Calu3 (cell line): ENCODE data around the gene CALML5. TPM values are rescaled to one million over a fixed set of nuclear protein-coding genes. Genes with fewer than 3 reads are reported as not detected.

ENCODE experiments used
- BruUV-seq: library from RNA; stranded (reverse); fragments of 400-500 nt; replicated peaks from 2 replicates; lab custom pipeline; 2021; lab: Mats Ljungman, UMichigan
- CTCF ChIA-PET: fragments of 300-600 bp; sonication (Branson Sonifier 250); formaldehyde crosslinking; loops from one replicate; lab custom pipeline; 2022; ENCODE audit warnings: antibody characterized with exemption; lab: Charles Lee
- DNase-seq: peaks from one replicate; pipeline ENCODE4 v3.0.0; 2022
- H3K27ac Mint-ChIP-seq: one replicate; pipeline ENCODE4 v1.8.0; 2022; ENCODE audit warnings: mixed read lengths; ENCODE audit not compliant: unreplicated experiment
- H3K27me3 Mint-ChIP-seq: one replicate; pipeline ENCODE4 v1.8.0; 2022; ENCODE audit warnings: mixed read lengths; ENCODE audit not compliant: unreplicated experiment
- H3K36me3 Mint-ChIP-seq: one replicate; pipeline ENCODE4 v1.8.0; 2022; ENCODE audit warnings: mild to moderate bottlenecking, moderate library complexity, mixed read lengths; ENCODE audit not compliant: insufficient read depth, unreplicated experiment
- H3K4me1 Mint-ChIP-seq: one replicate; pipeline ENCODE4 v1.8.0; 2022; ENCODE audit warnings: mild to moderate bottlenecking, low read depth, mixed read lengths; ENCODE audit not compliant: unreplicated experiment
- H3K4me3 Mint-ChIP-seq: one replicate; pipeline ENCODE4 v1.8.0; 2022; ENCODE audit warnings: mild to moderate bottlenecking, low read depth, moderate library complexity, mixed read lengths; ENCODE audit not compliant: unreplicated experiment
- H3K9me3 Mint-ChIP-seq: one replicate; pipeline ENCODE4 v1.8.0; 2022; ENCODE audit warnings: low read depth, mixed read lengths; ENCODE audit not compliant: unreplicated experiment
- intact Hi-C: fragments of 100-400 bp; cut with micrococcal nuclease; formaldehyde crosslinking; loops from one replicate; pipeline ENCODE4 v1.10.0; 2022; ENCODE audit not compliant: unreplicated experiment
- total RNA-seq: library from RNA; stranded (reverse); gene quantifications from 2 replicates; pipeline ENCODE4 v1.2.3, GENCODE V29; 2022
- TF ChIP-seq, protein P1 (sequence below): fragments of 200-600 bp; IDR thresholded peaks from one replicate; pipeline ENCODE4 v1.8.0; 2022; ENCODE audit warnings: antibody characterized with exemption; ENCODE audit not compliant: unreplicated experiment

CALML5 gene
- total RNA-seq, 1 experiment from 2014 or later, result not detected

DNA sequence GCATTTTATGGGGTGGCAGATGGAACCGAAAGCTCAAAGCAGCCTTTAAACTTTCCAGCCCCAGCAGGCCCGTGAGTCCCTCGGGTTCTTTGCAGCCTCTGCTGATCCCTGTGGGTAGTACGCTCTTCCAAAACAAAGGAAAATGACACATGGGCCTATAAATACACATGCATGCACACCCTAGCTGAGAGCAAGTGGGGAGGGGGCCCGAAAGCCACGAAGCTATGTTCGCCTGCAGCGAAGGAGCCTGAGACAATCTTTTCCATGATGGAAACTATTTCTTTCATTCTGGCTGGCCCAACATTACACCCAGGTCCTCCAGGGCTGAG lies 32.2 kb downstream of the CALML5 start:
- H3K9me3 Mint-ChIP-seq, result no peaks in the 10 kb centered on the region
- intact Hi-C loops, result no loop called here
- BruUV-seq, result no TSS peak
- H3K36me3 Mint-ChIP-seq, result peaks cover 20% of the 10 kb centered on the region
- H3K4me1 Mint-ChIP-seq, result peaks cover 21% of the 10 kb centered on the region
- TF ChIP-seq, protein P1, sequence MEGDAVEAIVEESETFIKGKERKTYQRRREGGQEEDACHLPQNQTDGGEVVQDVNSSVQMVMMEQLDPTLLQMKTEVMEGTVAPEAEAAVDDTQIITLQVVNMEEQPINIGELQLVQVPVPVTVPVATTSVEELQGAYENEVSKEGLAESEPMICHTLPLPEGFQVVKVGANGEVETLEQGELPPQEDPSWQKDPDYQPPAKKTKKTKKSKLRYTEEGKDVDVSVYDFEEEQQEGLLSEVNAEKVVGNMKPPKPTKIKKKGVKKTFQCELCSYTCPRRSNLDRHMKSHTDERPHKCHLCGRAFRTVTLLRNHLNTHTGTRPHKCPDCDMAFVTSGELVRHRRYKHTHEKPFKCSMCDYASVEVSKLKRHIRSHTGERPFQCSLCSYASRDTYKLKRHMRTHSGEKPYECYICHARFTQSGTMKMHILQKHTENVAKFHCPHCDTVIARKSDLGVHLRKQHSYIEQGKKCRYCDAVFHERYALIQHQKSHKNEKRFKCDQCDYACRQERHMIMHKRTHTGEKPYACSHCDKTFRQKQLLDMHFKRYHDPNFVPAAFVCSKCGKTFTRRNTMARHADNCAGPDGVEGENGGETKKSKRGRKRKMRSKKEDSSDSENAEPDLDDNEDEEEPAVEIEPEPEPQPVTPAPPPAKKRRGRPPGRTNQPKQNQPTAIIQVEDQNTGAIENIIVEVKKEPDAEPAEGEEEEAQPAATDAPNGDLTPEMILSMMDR, result no peak
- CTCF ChIA-PET, result interaction anchor here (0.6 to 1.7 kb wide), 2 partner anchors 18 to 156 kb away, joined by 3 to 4 read pairs; no protein-coding TSS in a partner anchor
- peaks cover 7% of the 10 kb centered on the region for H3K27me3 Mint-ChIP-seq
- H3K27ac Mint-ChIP-seq, result no peak overlapping the region
- no peak overlapping the region for H3K4me3 Mint-ChIP-seq
- DNase-seq, result no peak

DNA sequence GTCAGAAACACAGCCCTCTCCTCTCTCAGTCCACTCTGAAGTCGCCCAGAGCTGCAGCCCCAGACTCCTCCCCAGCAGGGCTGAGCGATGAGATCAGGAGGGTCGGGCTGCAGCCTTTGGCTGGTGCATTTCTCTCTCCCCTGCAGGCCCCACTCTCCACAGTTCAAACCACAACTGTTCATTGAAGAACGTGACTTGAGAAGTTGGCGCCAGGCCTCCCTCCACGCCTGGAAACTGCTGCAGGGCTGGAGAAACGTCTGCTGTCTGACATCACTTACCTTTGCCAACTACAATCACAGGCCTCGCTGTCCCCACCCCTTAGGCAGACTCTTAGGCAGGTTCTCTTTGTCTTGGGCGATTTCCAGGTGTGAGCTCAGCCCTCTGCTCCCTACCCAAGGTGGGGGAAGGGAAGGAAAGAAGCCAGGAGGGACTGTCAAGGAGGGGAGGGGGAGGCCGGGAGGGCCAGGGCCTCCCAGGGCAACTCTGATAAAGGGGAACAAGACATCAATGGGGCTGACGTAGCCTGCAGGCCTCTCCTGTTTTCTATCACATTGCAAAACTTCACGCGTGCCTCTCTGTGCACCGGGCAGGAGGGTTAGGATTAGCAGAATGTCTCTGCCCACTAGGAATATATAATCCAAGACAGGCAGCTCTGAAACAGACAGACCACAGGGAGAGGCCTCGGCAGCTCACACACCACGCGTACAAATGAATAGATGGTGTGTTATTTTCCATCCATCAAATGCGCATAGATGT lies 32.7 kb downstream of the CALML5 start:
- Mint-ChIP-seq H3K9me3 (no peaks in the 10 kb centered on the region), H3K27ac (peak overlapping the region; percentile 81), H3K4me1 (peaks cover 21% of the 10 kb centered on the region), H3K4me3 (peak overlapping the region; percentile 43), H3K36me3 (peaks cover 24% of the 10 kb centered on the region), H3K27me3 (peaks cover 5% of the 10 kb centered on the region)
- TF ChIP-seq, protein P1, result no peak
- CTCF ChIA-PET, result interaction anchor here (0.6 kb wide), 2 partner anchors 18 to 20 kb away, joined by 3 read pairs; no protein-coding TSS in a partner anchor
- peak; percentile 59 for DNase-seq
- intact Hi-C loops, result no loop called here
- no TSS peak for BruUV-seq

DNA sequence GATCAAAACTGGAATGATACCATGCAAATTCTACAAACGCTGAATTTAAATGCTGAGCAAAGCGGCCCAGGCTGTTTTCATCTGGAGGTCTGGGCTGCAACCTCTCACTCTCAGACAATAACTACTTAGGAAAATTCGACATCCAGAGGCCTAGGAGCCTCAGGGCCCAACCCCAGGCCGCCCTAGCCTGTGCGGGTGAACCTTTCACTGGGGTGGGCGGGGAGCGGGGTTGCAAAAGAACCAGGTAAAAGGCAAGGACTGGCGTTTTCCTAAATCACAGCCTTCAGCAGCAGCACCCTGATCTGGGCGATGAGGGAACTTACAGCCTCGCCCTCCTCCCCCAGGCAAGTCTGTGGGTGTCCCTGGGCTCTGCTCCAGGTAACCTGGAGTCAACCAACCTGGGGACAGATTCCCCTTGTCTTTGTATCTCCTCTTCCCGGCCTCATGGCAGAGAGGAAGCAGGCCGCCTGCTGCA lies 33.4 kb downstream of the CALML5 start:
- peak overlapping the region; percentile 81 for H3K27ac Mint-ChIP-seq
- TF ChIP-seq, protein P1, result no peak
- peaks cover 30% of the 10 kb centered on the region for H3K36me3 Mint-ChIP-seq
- no peaks in the 10 kb centered on the region for H3K9me3 Mint-ChIP-seq
- no peak for DNase-seq
- H3K4me1 Mint-ChIP-seq, result peaks cover 21% of the 10 kb centered on the region
- no TSS peak for BruUV-seq
- intact Hi-C loops, result no loop called here
- no peaks in the 10 kb centered on the region for H3K27me3 Mint-ChIP-seq
- CTCF ChIA-PET, result interaction anchor here (0.6 kb wide), 1 partner anchor 20 kb away, joined by 3 read pairs; no protein-coding TSS in a partner anchor
- peak overlapping the region; percentile 43 for H3K4me3 Mint-ChIP-seq

DNA sequence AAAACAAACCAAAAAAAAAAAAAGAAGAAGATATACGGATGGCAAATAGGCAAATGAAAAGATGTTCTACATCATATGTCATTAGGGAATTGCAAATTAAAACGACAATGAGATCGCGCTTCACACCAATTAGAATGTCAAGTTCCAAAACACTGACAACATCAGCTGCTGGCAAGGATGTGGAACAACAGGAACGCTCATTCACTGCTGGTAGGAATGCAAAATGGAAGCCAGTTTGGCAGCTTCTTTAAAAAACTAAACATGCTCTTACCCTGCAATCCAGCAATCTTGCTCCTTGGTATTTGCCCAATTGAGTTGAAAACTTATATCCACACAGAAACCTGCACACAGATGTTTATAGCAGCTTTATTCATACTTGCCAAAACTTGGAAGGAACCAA lies 34.8 kb downstream of the CALML5 start:
- no peak overlapping the region for H3K27ac Mint-ChIP-seq
- peaks cover 21% of the 10 kb centered on the region for H3K4me1 Mint-ChIP-seq
- H3K9me3 Mint-ChIP-seq, result no peaks in the 10 kb centered on the region
- TF ChIP-seq, protein P1, result no peak
- no peak for DNase-seq
- no peak overlapping the region for H3K4me3 Mint-ChIP-seq
- intact Hi-C loops, result no loop called here
- H3K36me3 Mint-ChIP-seq, result peaks cover 45% of the 10 kb centered on the region
- no TSS peak for BruUV-seq
- CTCF ChIA-PET, result no interaction called here
- no peaks in the 10 kb centered on the region for H3K27me3 Mint-ChIP-seq
